ENCODE results near the gene GRM7. TPM values are rescaled to one million over a fixed set of nuclear protein-coding genes. Genes with fewer than 3 reads are reported as not detected.

Gene GRM7
- total RNA-seq, 6 experiments from 2014 or later = not detected

DNA sequence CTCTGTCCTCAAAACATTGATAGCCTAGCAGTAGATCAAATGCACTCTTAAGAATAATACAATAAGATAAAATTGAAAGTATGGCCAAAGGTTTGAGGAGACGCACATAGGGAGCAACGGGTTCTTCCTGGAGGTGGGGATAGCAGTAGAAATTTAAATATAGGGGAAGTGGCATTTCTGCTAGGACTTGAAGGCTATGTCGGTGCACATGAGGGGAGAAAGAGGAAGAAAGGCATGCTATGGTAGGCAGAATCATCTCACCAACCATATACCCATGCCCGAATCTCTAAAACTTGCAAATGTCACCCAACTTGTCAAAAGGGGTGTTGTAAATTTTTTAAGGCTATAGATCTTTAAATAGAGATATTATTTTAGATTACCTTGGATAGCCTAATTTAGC is 905.6 kb downstream of the GRM7 start:
- Mint-ChIP-seq H3K27me3 (ENCODE audit: insufficient read depth) (no peaks in the 10 kb centered on the region; the same call in 1 of the 2 replicates), H3K9me3 (peaks cover 56% of the 10 kb centered on the region), H3K4me1 (ENCODE audit: low read depth) (no peaks in the 10 kb centered on the region), H3K36me3 (ENCODE audit: low read depth) (0 out of 2 replicates have a peak, but pooled peaks cover 7% of the 10 kb centered on the region), H3K4me3 (no peak overlapping the region), H3K27ac (no peak overlapping the region)
- TF ChIP-seq, protein P1, sequence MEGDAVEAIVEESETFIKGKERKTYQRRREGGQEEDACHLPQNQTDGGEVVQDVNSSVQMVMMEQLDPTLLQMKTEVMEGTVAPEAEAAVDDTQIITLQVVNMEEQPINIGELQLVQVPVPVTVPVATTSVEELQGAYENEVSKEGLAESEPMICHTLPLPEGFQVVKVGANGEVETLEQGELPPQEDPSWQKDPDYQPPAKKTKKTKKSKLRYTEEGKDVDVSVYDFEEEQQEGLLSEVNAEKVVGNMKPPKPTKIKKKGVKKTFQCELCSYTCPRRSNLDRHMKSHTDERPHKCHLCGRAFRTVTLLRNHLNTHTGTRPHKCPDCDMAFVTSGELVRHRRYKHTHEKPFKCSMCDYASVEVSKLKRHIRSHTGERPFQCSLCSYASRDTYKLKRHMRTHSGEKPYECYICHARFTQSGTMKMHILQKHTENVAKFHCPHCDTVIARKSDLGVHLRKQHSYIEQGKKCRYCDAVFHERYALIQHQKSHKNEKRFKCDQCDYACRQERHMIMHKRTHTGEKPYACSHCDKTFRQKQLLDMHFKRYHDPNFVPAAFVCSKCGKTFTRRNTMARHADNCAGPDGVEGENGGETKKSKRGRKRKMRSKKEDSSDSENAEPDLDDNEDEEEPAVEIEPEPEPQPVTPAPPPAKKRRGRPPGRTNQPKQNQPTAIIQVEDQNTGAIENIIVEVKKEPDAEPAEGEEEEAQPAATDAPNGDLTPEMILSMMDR (IDR thresholded peaks at IDR 0.05) = no peak
- no peak for DNase-seq

DNA sequence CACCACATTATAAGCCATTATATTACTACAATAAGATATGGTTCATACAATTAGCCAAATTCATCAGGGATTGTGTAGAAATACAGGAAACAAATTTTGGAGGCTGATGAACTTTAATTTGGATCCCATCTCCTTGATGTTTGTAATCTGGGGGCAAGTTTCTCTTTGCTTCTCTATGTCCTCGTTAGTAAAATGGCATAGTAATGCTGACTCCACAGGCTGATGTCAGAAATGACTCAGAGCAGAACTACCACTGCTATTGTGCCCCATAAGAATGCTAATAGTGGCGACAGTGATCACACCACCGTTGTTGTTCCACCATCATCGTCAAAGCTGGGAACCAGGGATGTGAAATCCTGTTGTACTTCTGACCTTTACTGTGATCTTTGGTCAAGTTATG is 918.4 kb downstream of the GRM7 start:
- peaks cover 37% of the 10 kb centered on the region for H3K9me3 Mint-ChIP-seq
- TF ChIP-seq, protein P1 (IDR thresholded peaks at IDR 0.05) = no peak
- no peaks in the 10 kb centered on the region for H3K4me1 Mint-ChIP-seq (ENCODE audit: low read depth)
- no peak overlapping the region for H3K4me3 Mint-ChIP-seq
- H3K27ac Mint-ChIP-seq = no peak overlapping the region
- no peaks in the 10 kb centered on the region for H3K27me3 Mint-ChIP-seq (ENCODE audit: insufficient read depth)
- H3K36me3 Mint-ChIP-seq (ENCODE audit: low read depth) = no peaks in the 10 kb centered on the region; the same call in 1 of the 2 replicates
- DNase-seq = no peak

DNA sequence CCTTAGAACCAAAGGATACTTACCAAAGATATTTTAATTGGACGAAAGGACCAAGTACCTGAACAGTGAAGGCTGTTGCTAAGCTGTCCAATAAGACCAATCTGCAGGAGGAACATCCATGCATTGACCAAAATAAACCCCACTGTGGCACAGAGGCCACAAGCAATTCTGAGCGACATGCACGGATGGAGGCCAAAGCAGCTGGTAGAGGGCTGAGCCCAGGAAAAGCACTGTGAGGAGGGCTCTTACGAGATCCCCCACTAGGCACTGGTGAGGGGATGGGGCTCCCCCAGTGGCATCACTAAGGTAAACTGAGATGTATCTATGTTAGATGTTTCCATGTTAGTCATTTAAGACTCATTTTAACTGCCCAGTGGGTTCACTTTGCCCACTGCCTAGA is 920.5 kb downstream of the GRM7 start:
- Mint-ChIP-seq H3K4me1 (ENCODE audit: low read depth) (no peaks in the 10 kb centered on the region), H3K36me3 (ENCODE audit: low read depth) (no peaks in the 10 kb centered on the region; the same call in 1 of the 2 replicates), H3K4me3 (no peak overlapping the region), H3K9me3 (peaks cover 40% of the 10 kb centered on the region), H3K27me3 (ENCODE audit: insufficient read depth) (no peaks in the 10 kb centered on the region), H3K27ac (no peak overlapping the region)
- TF ChIP-seq, protein P1 (IDR thresholded peaks at IDR 0.05) = no peak
- DNase-seq = no peak

DNA sequence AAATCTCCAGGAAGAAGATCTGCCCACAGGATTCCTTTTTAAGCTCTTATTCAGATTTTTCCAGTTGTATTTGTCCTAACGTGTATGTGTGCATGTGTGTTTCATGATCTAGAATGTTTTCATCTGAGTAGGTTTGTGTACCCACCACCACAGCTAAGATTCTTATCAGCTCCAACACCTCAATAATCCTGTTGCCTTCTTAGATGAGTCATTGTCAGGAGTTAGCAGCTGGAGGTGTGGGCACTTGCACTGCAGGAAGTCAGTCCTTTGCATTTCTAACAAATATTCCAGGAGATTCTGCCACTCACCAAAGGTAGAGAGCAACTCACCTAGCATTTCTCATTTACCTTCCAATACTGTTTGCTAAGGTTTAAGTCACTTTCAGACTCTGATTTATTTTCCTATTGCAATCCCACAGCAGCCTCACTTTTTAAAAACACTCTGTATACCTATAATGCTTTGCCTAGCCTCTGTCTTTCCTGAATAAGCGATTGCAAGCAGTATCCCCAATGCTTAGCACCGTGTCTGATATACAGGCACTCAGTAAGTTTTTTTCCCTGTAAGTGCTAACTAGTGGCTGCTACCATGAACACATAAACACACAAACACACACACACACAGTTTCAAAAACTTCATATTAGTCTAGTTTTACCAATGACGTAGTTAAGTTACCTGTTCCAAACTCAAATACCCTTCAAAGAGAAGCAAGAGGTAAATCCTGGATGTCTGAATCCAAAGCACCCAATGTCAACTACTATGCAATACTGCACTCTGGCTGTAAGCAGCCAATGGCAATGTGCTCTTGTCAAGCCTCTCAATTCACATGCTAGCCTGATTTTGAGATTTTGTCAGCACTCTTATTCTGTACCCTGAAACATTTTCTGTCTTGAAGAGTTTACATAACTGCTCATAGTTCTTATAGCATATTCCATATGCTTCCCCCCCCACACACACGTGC is 927.2 kb downstream of the GRM7 start:
- H3K9me3 Mint-ChIP-seq = peaks cover 62% of the 10 kb centered on the region
- no peak overlapping the region for H3K27ac Mint-ChIP-seq
- TF ChIP-seq, protein P1 (IDR thresholded peaks at IDR 0.05) = no peak
- no peak overlapping the region for H3K4me3 Mint-ChIP-seq
- H3K27me3 Mint-ChIP-seq (ENCODE audit: insufficient read depth) = no peaks in the 10 kb centered on the region; the same call in 1 of the 2 replicates
- no peak for DNase-seq
- H3K36me3 Mint-ChIP-seq (ENCODE audit: low read depth) = no peaks in the 10 kb centered on the region
- no peaks in the 10 kb centered on the region for H3K4me1 Mint-ChIP-seq (ENCODE audit: low read depth)

DNA sequence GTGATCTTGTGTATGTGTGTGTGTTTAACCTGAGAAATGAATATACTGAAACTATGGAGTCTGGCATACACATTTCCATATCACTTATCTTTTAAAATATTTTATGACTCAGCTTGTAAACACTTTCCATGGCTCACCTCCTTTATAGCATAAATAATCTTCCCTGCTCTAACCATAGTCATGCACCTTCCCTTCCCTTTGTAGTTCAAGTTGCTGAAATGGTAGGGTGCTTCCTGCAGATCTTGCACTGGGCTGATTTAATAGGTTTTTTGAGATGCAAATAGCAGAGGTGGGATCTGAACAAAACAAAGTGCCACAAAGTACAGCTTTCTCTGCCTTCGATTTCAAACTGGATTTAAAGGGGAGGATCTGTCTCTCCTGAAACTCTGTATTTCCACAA is 928.0 kb downstream of the GRM7 start:
- Mint-ChIP-seq H3K27me3 (ENCODE audit: insufficient read depth) (no peaks in the 10 kb centered on the region; the same call in 1 of the 2 replicates), H3K27ac (no peak overlapping the region)
- no peak for DNase-seq

More for the DNA sequence above, 928.0 kb downstream of the GRM7 start:
- no peaks in the 10 kb centered on the region for H3K36me3 Mint-ChIP-seq (ENCODE audit: low read depth)
- peaks cover 62% of the 10 kb centered on the region for H3K9me3 Mint-ChIP-seq
- TF ChIP-seq, protein P1 (IDR thresholded peaks at IDR 0.05) = no peak
- no peaks in the 10 kb centered on the region for H3K4me1 Mint-ChIP-seq (ENCODE audit: low read depth)
- no peak overlapping the region for H3K4me3 Mint-ChIP-seq

All from HFFc6 (cell line).